Kidney epithelial cell (primary cell): ENCODE results near the gene LRRC42. TPM values are rescaled to one million over a fixed set of nuclear protein-coding genes. Genes with fewer than 3 reads are reported as not detected.
"Not testable (repeated sequence)": the region's sequence is repeated elsewhere in the genome, so short reads cannot be mapped to it uniquely, and the experiment has no call there.

Experiments used
- DNase-seq: peaks from one replicate; pipeline ENCODE4 v3.0.0-alpha.2; 2010; ENCODE audit warnings: low read depth
- H3K27me3 ChIP-seq: 2 replicates; pipeline ENCODE4 v1.6.0; 2011; ENCODE audit warnings: low read length; ENCODE audit not compliant: control insufficient read depth, insufficient read depth
- H3K36me3 ChIP-seq: 2 replicates; pipeline ENCODE4 v1.5.1; 2011; ENCODE audit warnings: low read length; ENCODE audit not compliant: control insufficient read depth, insufficient read depth
- H3K4me3 ChIP-seq: 2 replicates; pipeline ENCODE4 v1.5.1; 2011; ENCODE audit warnings: low read depth, mild to moderate bottlenecking, control low read depth, low read length
- CTCF ChIP-seq: IDR thresholded peaks from 2 replicates; pipeline ENCODE4 v1.5.1; 2011; ENCODE audit warnings: mild to moderate bottlenecking, moderate library complexity, low read length, control low read depth, inconsistent platforms; ENCODE audit not compliant: insufficient read depth, poor library complexity, severe bottlenecking
- total RNA-seq: library from RNA; depleted of rRNA; stranded (reverse); fragments of >200 nt; gene quantifications from 2 replicates; pipeline ENCODE4 v1.2.3, GENCODE V29; 2015

LRRC42 gene
- total RNA-seq, 1 donor from 2014 or later = 45.7 TPM

DNA sequence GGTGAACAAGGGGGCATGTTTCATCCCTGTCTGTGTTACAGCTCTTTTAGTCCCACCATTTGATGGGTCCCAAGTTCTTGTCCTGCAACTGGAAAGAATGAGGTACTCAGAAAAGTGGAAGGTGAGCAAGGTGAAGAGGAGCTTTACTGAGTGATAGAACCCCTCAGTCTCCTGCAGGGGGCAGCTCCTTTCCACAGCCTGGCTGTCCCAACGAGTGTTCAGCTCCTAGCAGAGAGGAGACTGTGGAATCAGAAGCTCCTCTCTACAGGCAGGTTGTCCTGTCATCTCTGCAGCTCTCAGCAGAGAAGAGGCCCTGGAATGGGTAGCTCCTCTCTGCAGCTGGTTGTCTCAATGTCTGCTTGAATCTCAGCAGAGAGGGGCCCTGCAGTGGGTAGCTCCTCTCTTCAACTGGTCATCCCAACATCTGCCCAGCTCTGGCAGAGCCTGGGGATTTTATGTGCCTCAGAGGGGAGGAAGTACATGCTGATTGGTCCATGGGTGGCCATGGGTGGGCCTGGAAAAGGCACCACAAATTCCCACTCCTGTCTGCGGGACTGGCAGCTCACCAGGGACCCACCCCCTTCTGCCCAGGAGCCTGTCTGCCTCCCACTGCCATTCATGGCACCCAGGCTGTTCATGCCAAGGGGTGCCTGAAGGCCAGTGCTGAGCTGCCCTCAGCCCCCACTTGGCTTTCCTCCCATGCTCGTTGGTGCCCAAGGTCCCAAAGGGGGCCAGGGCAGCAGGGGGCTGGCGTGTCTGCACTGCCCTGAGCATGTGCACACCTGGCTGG lies 46.1 kb downstream of the LRRC42 start:
- Histone ChIP-seq H3K36me3 (no peaks in the 10 kb centered on the region), H3K4me3 (no peak overlapping the region), H3K27me3 (no peaks in the 10 kb centered on the region)
- no peak for TF ChIP-seq CTCF
- DNase-seq = no peak

DNA sequence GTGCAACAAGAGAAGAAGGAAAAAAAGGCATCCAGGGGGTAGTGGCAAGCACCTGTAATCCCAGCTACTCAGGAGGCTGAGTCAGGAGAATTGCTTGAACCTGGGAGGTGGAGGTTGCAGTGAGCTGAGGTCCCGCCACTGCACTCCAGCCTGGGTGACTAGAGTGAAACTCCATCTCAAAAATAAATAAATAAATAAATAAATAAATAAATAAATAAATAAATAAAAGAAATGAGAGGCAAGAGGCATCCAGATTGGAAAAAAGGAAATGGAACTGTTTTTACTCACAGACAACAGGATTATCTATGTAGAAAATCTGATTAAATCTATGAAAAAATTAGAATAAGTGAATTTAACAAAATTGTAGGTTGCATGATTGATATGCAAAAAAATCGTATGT lies 48.4 kb downstream of the LRRC42 start:
- H3K36me3 ChIP-seq, H3K4me3 ChIP-seq, DNase-seq, H3K27me3 ChIP-seq: not testable (repeated sequence)

DNA sequence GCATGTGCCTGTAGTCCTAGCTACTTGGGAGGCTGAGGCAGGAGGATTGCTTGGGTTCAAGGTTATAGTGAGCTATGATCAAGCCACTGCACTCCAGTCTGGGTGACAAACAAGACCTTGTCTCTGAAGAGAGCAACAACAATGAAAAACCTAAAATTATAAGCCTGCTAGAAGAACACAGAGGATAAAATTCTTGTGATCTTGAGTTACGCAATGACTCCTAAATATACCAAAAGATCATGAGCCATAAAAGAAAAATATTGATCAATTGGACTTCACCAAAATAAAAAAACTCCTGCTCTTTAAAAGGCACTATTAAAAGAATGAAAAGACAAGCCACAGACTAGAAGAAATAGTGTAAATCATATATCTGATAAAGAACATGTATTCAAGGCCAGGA lies 49.5 kb downstream of the LRRC42 start:
- Histone ChIP-seq H3K4me3 (no peak overlapping the region), H3K27me3 (no peaks in the 10 kb centered on the region), H3K36me3 (no peaks in the 10 kb centered on the region)
- DNase-seq = no peak
- no peak for TF ChIP-seq CTCF

DNA sequence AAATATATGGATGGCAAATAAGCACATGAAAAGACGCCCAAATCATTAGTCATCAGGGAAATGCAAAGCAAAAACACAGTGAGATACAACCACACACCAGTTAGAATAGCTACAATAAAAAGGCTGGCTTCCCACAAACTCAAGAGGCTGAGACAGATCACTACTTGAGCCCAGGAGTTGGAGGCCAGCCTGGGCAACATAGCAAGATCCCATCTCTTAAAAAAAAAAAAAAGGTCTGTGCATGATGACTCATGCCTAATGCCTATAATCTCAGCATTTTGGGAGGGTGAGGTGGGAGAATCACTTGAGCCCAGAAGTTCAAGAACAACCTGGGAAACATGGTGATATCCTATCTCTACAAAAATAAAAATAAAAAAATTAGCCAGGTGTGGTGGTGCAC lies 52.1 kb downstream of the LRRC42 start:
- no peak for TF ChIP-seq CTCF
- DNase-seq = no peak

GRCh38 chr1:53999920-54000319 lies 53.8 kb downstream of the LRRC42 start:
- Histone ChIP-seq H3K36me3 (no peaks in the 10 kb centered on the region), H3K27me3 (peaks cover 5% of the 10 kb centered on the region), H3K4me3 (no peak overlapping the region)
- TF ChIP-seq CTCF = no peak
- DNase-seq = no peak

More for the DNA sequence above, 52.1 kb downstream of the LRRC42 start:
- Histone ChIP-seq H3K36me3 (no peaks in the 10 kb centered on the region), H3K4me3 (no peak overlapping the region), H3K27me3 (peaks cover 5% of the 10 kb centered on the region)

- Histone ChIP-seq H3K36me3 (no peaks in the 10 kb centered on the region), H3K27me3 (peaks cover 5% of the 10 kb centered on the region), H3K4me3 (no peak overlapping the region)
- no peak for TF ChIP-seq CTCF
- DNase-seq = no peak
These were observed 55.4 kb downstream of the LRRC42 start for GRCh38 chr1:54001591-54001990.
